HG03558 (cell line): ENCODE results near the gene AFF1.

ENCODE experiments used
- ATAC-seq: cut with Tn5 transposase; IDR thresholded peaks from one replicate; pipeline ENCODE4 v1.9.1; 2021; ENCODE audit warnings: moderate number of reproducible peaks; ENCODE audit not compliant: unreplicated experiment; ENCODE audit errors: extremely low read depth

The AFF1 gene

GRCh38 chr4:86934771-86935565 lies at the start of gene AFF1:
Gene AFF1 (plus strand): TSS chr4:86935011. CDS start chr4:86948534, 13,523 bp downstream.
- ATAC-seq: peak; percentile 20

DNA sequence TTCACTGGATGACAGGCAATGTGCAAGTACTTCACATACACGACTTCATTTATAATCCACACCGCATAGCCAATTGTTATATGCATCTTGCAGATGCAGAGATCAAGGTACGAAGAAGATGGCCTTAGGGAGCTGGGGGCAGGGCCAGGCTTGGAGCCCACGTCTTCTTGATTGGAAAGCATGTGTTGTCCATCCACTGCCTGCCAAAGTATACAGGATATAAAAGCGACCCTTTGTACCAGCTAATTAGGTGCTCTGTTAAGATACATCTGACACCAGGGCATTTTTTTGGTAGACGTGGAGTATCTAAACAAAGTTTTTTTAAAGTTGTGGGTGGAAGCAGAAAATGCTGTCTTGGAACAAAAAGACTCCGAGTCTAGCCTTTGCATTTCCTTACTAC lies 44.0 kb upstream of the AFF1 start:
- ATAC-seq: no peak

- peak; percentile 38 for ATAC-seq
These were observed 42.8 kb upstream of the AFF1 start, which contains the start of gene C4orf36 for GRCh38 chr4:86891762-86892635. Gene C4orf36 (minus strand): TSS chr4:86892422. CDS start chr4:86891520, 902 bp downstream.

DNA sequence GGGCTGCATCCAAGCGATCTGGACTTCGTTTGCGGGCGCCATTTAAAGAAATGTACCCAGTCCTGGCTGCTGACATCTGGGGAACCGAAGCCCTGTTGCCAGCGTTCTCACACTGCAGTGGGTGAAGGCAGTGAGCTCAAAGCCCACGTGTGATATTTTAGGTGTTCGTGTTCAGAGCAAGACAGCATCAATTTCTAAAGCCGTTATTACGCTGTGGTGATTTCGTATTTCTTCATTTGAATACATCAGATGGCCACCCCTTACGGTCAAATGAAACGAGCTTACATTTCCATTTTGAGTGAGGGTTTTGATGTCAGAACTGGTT lies 42.2 kb upstream of the AFF1 start:
- ATAC-seq: no peak

- ATAC-seq: no peak
These were observed 41.7 kb upstream of the AFF1 start for GRCh38 chr4:86893136-86893535.

GRCh38 chr4:86894455-86894854 lies 40.4 kb upstream of the AFF1 start:
- no peak for ATAC-seq

- no peak for ATAC-seq
These were observed 38.9 kb upstream of the AFF1 start for GRCh38 chr4:86895692-86896488.

GRCh38 chr4:86896596-86896995 lies 38.2 kb upstream of the AFF1 start:
- no peak for ATAC-seq

GRCh38 chr4:86898562-86898961 lies 36.2 kb upstream of the AFF1 start:
- no peak for ATAC-seq

DNA sequence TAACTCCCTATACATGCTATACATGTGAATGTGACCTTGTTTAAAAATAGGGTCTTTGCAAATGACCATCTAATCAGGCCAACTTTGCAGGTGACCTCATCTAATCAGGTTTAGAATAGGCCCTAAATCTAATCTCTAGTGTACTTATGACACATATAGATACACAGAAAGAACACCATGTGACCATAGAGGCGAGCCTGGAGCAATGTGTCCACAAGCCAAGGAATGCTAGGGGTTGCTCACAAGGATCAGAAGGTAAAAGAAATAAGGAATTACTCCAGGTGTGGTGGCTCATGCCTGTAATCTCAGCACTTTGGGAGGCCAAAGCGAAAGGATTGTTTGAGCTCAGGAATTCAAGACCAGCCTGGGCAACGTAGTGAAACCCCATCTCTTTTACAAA lies 32.9 kb upstream of the AFF1 start:
- ATAC-seq: no peak

- no peak for ATAC-seq
These were observed 26.6 kb upstream of the AFF1 start for GRCh38 chr4:86908251-86908657.

DNA sequence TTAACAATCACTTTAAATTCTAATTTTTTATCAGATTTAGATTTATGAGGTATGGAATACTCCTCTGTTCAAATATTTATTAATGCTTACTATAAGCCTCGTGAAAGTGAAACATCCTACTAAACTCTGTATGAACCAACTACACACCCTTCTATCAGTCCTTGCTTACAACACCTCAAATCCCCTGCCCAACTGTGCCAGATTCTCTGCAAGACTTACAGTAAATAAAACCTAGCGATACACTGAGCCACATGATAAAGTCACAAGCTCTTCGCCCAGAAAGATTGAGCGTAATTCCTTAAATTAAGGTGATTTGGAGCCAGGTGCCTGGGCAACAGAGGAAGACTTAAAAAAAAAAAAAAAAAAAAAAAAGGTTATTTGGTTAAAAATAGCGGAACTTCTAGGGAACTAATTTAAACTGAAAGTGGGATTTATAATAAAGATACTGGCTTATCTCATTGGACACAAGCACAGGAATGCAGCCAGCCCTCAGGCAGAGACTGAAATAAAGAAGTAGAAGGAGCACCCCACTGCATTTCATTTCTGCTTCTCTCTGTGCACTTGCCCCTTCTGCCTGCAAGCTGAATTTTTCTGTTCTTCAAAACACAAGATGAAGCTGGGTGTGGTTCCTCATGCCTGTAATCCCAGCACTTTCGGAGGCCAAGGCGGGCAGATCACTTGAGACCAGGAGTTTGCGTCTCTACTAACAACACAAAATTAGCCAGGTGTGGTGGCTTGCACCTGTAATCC lies 25.1 kb upstream of the AFF1 start:
- ATAC-seq: no peak

GRCh38 chr4:86910369-86910768 lies 24.4 kb upstream of the AFF1 start:
- ATAC-seq: no peak

GRCh38 chr4:86910820-86911684 lies 23.8 kb upstream of the AFF1 start:
- ATAC-seq: no peak

- no peak for ATAC-seq
These were observed 18.4 kb upstream of the AFF1 start for GRCh38 chr4:86916392-86916791.

DNA sequence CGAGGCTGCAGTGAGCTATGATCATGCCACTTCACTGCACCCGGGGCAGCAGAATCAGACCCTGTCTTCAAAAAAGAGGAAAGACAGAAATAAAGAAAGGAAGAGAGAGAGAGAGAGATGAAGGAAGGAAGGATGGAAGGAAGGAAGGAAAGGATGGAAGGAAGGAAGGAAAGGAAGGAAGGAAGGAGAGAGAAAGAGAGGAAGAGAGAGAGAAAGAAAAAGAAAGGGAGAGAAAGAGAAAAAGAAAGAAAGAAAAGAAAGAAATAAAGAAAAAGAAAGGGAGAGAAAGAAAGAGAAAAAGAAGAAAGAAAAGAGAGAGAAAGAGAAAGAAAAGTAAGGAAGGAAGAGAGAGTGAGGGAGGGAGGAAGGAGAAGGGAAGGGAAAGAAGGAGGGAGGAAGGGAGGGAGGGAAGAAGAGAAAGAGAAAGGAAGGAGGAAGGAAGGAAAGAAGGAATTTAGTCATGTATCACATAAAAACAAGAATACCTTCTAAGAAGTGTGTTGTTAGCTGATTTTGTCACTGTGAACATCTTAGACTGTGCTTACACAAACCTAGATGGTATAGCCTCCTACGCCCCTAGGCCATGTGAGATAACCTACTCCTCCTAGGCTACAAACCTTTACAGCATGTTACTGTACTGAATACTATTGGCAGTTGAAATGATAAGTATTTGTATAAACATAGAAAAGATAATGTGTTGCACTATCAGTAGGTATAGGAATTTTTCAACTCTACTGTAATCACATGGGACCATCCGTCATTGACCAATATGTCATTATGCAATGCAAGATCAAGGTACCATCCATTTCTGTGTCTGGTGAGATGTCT lies 17.4 kb upstream of the AFF1 start:
- ATAC-seq: no peak

GRCh38 chr4:86918539-86919072 lies 16.2 kb upstream of the AFF1 start:
- ATAC-seq: no peak
